Stimulated activated CD8-positive, alpha-beta memory T cell treated with anti-CD3 and anti-CD28 coated beads, Interleukin-7, amount 100 ng/mL, for 1 hour (primary cell): ENCODE data around the gene KMO.

Source experiments
- DNase-seq, 2 donors: peaks; one replicate each; pipeline ENCODE4 v3.0.0-alpha.2; 2020; ENCODE audit warnings: low read depth in 2 of 2

Gene KMO

DNA sequence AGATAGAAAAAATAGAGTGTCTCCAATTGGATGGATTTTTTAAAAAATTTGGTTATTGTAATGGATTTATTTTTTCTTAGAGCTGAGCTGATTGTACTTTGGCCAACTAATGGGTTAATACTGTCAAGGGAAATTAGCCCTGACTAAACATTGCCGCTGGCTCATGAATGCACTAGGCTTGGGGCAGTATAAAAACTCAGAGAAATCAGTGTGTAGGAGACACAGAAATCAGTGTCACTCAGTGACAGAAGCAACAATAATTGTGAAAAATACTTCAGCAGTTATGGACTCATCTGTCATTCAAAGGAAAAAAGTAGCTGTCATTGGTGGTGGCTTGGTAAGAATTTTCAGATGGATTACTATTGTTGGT lies at the start of gene KMO:
TSS of gene KMO (plus strand) at position 217 of the 370 bp plus-strand sequence. CDS start at position 284, 67 bp downstream.
- DNase-seq = no peak

DNA sequence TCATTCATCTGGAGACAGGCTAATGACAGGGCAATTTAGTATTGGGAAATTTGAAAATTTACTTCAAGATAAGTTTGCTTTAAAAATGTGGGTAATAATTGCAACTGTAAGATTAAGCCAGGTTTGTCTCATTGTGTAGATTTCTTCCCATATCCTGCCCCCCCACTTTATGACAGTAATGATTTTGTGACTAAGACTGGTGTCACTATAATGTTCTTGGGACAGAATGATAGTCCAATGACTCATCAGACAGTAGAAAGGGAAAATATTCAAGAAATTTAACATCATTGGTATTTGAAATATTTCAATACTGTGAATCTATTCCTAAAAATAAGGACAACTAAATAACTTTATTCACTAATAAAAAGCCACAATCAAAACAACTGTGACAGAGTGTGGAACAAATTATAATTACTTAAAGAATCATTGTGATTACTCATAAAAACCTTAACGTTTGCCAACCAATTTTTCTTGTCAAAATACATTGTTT lies 49.4 kb upstream of the KMO start:
- DNase-seq = no peak

DNA sequence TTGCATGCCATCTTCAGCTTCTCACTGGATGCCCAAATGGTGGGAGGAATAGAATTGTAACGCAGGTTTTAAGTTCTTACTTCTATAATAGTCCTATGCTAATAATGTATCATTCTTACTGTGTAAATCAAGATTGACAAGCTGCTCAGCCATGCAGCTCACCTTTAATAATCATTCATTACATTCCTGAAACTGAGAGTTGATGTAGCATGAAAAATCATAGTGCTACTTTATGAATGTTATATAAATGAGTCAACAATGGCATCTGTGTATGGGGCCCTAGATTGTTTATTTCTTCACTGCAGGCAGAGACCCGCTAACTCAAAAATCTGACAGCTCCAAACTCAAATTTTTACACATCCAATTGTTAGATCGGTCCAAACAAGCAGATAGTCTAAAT lies 47.0 kb upstream of the KMO start:
- DNase-seq = no peak

DNA sequence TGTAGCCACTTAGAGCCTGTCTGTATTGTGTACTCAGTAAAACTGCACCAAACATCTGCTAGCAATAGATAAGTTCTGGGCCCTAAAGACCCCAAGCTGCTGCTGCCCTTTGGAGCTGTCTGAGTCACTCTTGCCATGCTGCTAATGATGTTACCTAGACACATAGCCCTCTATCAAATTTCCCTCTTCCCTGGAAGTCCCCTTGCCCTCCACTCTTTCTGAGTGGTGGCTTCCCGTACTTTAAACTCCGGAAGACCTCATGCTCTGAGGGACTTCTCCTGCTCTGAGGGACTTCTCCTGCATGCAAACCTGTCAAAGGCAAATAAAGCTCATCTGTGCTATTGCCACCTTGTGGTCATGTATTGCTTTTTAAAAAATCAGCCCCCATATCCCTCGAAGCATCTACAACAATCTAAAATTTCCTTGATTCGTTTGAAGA lies 46.6 kb upstream of the KMO start:
- DNase-seq = no peak

DNA sequence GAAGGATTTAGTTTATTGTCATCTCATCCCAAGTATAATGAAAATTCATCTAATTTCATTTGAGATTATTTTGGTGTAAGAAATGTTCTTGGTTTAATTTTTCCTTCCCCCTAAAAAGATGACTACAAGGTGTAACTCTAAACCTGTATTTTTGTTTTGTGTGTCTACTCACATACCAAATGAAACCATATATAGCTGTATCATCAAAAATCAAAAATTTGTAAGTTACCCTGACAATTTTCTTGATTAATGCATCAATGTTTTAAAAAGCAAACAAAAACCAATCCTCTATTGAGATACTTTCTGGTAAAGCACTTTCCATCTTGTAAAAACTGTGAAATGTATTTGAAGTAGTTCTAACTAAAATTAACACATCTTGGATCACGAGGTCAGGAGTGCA lies 43.4 kb upstream of the KMO start:
- no peak for DNase-seq

DNA sequence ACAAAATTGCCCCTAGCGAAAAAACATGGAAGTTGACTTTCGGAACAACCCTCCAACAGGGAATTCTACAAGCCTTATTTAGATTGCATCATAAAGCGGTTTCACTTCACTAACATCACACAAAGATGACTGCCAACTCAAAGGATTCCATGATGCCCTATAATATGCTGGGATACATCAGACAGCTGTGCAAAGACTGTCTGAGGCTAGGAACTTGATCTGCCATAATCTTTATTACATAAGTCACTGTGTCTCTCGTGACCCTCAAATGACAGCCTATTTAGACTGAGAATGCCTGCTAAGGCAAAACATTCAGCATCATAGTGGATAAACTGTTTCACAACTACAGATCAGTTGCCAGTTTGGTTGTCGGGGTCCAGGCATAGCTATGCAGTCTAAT lies 36.4 kb upstream of the KMO start:
- no peak for DNase-seq

DNA sequence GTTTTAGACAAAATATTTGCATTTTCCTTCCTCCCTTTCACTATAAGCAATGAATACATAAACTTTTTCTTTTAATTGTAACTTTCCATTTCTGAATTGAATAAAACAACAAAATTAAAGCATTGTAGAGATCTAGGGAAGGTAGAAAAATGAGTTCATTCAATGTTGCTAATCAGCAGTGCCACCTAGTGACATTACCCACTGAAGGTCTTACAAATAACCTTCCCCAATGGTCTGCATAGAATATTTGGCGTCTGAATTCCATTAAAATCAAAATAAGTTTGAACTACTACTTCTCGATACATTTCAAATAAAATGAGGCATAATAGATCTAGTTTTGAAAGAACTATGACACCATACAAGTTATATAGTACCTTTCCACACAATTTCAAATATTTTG lies 32.3 kb upstream of the KMO start:
- DNase-seq = no peak

DNA sequence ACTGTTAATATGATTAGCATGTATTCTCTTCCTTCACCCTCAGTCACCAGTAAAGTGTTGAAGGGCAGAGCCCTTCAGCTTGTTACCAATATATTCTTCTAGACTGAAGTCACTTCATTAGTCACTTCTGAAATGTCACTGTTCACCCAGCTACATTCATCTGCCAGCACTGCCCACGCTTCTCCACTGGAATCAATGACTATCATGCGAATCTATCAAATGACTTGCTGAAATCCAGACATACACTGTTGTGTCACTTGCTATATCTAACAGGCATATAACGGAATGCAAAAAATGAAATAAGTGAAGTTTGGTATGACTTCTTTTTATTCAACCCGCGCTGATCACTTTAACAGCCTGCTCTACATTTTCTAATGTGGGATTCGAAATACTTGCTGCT lies 28.7 kb upstream of the KMO start:
- no peak for DNase-seq

DNA sequence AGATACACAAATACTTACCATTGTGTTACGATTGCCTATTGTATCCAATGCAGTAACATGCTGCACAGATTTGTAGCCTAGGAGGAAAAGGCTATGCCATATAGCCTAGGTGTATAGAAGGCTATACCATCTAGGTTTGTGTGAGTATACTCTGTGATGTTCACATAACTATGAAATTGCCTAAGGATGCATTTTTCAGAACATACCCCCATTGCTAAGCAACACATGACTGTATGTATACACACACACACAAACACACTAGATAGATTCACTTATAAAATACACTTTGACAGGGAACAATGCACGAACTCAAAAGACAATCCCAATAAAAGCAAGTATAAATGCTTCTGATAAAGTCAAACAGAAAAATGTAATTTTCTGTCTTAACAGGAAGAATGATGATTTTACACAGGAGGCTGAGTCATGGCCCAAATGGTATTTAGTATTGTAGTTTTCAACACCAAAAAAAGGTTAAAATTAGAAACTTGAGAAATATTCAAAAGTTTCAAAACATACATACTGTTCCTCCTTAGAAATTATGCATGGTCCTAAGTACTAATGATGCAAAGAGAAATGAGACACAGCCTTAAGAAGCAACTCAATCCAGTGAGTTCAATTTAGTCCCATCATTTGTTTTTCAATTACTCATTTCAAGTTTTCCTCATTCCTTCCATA lies 24.9 kb upstream of the KMO start:
- no peak for DNase-seq

DNA sequence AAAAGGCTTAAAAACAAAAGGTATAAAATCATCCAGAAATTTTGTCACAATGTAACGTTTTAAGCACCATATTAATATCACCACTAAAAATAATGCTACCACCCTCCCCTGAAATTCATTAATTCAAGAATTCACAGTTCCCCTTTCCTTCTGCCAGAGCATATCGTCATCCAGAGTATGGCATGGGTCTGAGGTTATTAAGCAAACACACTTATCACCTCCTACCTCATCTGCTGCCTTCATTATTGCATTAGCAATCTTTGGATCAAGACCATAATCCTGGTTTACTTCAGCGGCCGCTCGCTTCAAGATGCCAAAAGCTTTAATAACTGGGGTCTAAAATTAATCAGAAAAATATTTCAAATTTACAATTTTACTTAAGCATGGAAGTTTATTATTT lies 18.8 kb upstream of the KMO start:
- DNase-seq = no peak

DNA sequence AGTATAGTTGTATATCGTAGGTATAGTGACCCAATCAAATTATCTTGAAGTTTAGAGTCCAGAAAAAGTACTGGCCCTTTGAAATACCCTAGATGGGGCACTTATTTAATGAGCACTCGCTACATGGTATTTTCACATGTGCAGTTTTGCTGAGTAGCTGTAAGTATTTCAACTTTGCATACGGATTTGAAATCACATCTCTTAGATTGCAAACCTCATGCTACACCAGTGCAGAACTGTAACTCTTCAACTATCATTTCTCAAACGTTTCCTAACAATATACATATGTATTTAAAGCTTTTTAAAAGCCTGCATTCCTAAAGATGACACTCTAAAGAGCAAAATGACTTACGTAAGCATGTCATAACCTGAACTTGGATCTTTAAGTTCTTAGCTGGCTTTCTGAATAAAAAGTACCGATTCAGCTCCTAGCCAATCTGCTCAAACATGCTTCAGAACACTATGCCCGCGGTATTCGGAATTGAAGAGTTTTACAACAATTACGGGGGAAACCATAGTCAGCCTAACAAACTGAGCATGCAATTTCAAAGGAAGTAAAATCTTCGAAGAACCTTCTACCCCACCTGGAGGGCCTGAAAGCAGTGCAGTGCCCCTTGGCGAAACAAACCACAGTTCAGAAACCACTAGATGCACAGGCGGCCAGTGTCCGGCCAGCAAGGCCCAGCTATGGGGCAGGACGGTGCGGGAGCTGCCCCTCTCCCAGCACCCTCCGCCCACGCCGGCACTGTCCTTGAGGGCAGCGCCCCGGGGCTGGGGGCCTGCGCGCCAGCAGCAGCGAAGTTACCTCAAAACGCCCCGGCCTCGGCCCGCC lies 13.5 kb upstream of the KMO start:
- DNase-seq = no peak

DNA sequence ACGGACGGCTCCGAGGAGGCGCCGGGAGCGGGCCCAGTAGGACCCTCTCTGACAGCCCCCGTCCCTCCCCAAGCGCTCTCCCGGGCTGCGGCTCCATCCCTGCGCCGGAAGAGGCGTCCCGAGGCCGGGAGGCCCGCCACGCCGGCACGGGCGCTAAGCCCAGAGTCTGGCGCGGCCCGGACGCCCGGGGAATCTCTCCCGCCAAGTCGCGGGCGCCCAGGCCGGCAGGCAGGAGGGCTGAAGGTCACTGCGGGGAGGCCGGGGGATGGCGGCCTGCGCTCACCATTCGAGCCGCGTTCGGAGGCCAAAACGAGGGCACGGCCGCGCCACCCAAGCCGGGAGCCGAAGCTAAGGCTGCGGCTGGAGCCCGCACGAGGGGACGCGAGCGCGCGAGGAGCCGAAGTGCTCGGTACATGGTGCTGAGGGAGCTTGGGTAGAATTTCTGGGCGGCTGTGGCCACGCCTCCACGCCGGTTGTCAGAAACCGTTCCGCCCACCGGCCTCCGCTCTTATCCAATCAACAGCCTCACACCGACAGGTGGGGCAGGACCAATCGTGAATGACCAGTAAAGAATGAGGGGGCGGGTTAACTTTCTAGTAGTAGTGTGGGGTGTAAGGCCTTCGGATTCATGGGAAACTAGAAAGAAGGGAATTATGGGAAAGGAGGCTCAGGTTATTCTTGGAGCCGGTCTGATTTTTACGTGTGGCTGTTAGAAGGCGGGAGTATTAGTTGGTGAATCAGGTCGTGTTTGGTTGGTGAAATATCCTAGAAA lies 12.7 kb upstream of the KMO start, which contains the start of gene FH:
TSS of gene FH (minus strand) at position 448 of the 772 bp plus-strand sequence. CDS start at position 415, 33 bp downstream.
- peak; percentile 78 to 81 for DNase-seq

DNA sequence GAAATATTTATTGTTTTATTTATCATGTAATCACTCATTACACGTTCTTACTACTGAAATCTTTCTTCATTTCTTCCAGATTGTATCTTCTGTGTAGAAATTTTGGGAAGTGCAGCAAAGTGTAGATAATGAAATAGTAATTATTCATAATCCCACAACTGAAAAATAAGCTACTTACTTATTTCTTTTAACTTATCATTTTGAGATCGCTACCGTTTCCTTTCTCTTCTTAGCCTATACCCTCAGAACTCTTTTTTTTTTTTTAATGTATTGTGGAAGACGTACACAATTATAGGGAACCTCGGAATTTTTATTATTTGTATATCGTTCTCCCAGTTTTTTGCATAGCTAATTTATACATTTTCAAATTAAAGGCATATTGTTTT lies 12.1 kb upstream of the KMO start:
- no peak for DNase-seq

DNA sequence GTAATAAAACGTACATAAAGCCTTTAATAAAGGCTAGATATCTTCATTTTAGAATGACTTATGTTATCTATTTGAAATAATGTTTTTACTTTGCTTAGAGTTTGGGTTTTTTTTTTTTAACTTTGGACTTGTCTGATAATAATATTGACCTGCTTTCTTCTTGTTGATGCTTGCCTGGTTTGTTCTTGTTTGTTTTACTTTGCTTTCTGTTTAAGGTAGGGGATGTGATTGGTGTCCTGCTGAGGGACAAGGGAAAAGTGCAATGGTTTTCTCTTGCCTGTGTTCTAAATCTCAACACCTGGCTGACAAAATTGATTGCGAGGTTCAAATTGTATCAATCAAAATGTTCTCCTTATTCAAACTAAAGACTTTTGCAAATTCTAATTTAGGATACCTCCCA lies 10.5 kb upstream of the KMO start:
- DNase-seq = no peak

DNA sequence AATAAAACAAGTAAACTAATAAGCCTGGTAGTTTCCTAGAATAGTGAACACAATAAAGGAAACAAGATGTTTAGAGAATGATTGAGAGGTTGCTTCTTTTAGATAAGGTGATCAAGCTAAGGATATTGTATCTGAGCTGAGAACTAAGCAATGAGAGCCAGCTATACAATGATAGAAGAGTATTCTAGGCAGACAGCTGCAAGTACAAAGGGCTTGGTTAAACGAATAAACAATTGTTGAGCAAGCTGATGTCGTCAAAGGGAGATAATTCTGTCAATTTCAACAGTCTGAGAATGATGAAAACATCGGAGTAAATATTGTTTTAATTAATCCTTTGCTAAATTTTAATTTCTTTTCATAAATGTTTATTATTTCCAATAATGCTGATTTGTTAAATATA lies 7.2 kb upstream of the KMO start:
- DNase-seq = no peak

DNA sequence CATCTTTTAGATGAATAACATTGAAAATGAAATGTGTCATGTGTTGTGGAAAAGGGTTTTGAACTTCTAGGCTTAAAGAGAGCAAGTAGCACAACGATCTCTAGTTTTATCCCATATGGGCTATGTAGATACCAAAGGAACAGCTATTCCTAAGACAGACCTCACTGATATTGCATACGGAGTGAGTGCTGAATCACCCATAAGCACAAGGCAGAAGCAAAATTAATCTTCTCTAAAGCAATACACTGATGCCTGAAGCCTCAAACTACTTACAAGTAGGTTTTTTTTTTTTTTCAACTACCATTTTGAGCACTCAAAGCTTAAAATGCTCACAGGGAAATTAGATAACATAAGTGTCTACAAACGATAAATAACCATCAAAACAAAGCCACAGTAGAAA lies 5.0 kb upstream of the KMO start:
- no peak for DNase-seq

DNA sequence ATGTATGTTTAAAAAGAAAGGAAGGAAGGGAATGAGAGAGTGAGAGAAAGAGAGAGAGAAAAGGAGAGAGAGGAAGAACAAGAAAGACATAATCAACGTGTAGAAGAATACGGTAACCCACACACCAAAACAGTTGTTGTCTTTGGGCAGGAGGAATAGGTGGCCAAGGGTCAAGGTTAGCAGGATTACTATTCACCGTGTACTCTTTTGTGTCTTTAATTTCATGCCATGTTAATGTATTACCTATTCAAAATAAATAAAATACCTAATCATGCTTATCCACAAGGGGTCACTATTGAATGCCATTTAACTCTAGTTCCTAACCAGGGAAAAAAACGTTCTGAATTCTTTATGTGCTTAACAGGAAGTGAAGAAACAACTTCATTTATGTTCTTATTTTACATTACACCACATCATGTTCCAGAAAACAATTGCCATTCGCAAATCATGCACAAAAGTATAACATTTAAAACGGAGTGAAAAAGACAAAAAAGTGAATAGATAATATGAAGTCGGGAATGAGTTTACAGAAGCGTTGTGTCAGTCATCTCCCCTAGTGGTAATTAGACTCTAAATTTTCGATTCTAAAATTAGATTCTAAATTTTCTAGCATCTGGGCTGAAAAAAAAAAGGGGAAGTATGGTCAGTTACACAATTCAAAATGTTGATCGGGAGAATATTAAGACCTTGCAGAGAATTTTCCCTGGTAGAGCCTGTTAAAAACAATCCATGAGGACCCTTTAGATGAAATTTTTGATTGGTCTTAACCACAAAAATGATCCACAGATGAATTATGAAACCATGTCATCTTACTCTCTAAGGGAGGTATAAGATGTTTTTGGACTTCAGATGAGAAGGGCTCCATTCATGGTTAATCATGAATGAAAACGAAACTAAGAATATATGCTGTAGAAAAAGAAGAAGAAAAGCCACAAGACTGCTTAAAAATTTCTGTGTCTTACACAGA lies 700 bp upstream of the KMO start:
- DNase-seq = no peak

DNA sequence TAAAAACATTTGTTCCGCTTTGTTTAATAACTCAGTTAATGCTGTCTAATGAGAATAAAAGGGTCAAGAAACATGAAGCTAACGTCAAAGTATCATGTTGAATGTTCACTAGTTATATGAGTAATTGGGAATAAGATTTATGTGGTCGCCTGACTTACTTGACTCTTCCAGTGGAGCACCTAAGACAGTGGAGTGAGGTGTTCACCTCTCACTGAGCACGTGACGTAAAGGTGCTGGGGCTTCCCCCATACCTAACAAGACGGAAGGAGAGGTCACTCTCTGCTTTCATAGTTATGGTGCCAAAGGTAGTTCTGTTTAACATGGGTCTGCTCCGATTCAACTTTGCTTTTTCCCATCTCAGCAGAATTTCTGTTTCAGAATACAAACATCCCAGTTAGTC lies 686 bp downstream of the KMO start:
- no peak for DNase-seq

DNA sequence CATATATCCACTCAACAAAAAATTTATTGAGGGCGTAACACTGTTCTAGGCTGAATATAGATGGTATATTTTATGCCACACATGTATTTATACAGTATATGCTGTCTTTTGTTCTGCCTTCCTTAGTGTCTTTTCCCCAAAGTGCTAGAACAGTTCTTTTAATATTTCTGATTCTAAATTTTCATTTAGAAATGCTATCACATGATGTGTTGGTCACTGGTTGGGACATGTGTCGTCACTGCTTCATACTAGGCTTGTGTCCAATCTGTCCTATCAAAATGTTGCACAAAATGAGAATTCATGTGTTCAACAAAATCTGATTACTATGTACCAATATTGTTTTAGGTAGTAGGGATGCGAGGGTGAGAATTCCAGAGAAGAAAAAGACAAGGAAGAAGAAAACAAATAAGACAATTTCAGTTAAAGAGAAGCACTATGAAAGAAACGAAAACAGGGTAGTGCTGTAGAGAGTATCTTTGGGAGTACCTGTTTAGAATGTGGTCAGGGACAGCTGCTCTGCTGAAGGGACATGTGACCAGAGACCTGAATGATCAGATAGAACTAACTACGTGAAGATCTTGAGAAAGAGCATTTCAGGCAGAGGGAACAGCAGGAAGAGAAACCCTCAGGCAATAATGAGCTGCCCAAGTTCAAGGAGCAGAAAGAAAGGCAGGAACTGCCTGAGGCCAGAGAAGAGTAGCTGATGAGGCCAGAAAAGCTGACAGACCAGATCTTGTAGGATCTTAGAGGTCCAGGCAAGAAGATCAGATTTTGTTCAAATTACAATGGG lies 1.3 kb downstream of the KMO start:
- no peak for DNase-seq

DNA sequence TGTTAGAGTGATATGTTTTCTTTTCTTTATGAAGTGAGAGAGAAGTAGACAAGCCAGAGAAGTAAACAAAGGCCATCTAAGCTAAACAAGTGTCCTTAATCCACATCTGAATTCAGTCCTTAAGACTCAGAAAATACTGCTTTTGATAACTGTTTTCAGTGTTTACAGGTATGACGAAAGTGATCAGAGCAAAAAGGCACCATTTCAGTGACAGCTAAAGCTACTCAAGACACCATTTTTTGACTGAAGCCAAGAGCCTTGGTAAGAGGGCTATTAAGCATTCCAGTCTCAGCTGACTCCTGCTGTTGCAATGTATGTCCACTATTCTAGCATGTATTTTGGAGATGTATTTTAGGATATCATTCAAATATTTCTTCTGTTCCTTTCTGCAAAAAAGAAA lies 4.1 kb downstream of the KMO start:
- DNase-seq = no peak
